Ishikawa (cell line): Measurements from ENCODE around the gene RAB37.

Experiments
- CEBPB ChIP-seq: IDR thresholded peaks from 2 replicates; pipeline ENCODE4 v1.6.1; 2012
- CREB1 ChIP-seq: IDR thresholded peaks from 2 replicates; pipeline ENCODE4 v1.6.1; 2012; ENCODE audit warnings: low read depth
- EGR1 ChIP-seq: IDR thresholded peaks from 2 replicates; pipeline ENCODE4 v1.6.1; 2012
- EP300 ChIP-seq: IDR thresholded peaks from 2 replicates; pipeline ENCODE4 v1.6.1; 2012; ENCODE audit warnings: borderline replicate concordance
- FOXM1 ChIP-seq: IDR thresholded peaks from 2 replicates; pipeline ENCODE4 v1.6.1; 2012; ENCODE audit warnings: low read depth, borderline replicate concordance
- MAX ChIP-seq: IDR thresholded peaks from 2 replicates; pipeline ENCODE4 v1.6.1; 2012
- NFIC ChIP-seq: IDR thresholded peaks from 2 replicates; pipeline ENCODE4 v1.6.1; 2012
- RAD21 ChIP-seq: IDR thresholded peaks from 2 replicates; pipeline ENCODE4 v1.6.1; 2012; ENCODE audit warnings: low read depth
- REST ChIP-seq: IDR thresholded peaks from 2 replicates; pipeline ENCODE4 v1.6.1; 2012; ENCODE audit warnings: low read depth, mild to moderate bottlenecking
- TAF1 ChIP-seq: IDR thresholded peaks from 2 replicates; pipeline ENCODE4 v1.6.1; 2012; ENCODE audit warnings: low read depth, mild to moderate bottlenecking
- TCF12 ChIP-seq: IDR thresholded peaks from 2 replicates; pipeline ENCODE4 v1.6.1; 2012; ENCODE audit warnings: low read depth
- TEAD4 ChIP-seq: IDR thresholded peaks from 2 replicates; pipeline ENCODE4 v1.6.1; 2012
- USF1 ChIP-seq: IDR thresholded peaks from 2 replicates; pipeline ENCODE4 v1.6.1; 2012
- YY1 ChIP-seq: IDR thresholded peaks from 2 replicates; pipeline ENCODE4 v1.6.1; 2012; ENCODE audit warnings: low read depth
- ZBTB7A ChIP-seq: IDR thresholded peaks from 2 replicates; pipeline ENCODE4 v1.6.1; 2012; ENCODE audit warnings: low read depth

RAB37 gene

GRCh38 chr17:74738051-74738996 is 1.3 kb downstream of the RAB37 start:
- TF ChIP-seq CREB1 (no peak), TCF12 (no peak), REST (no peak), MAX (no peak), EGR1 (no peak), TEAD4 (no peak), FOXM1 (no peak), CEBPB (no peak), NFIC (no peak), YY1 (no peak), EP300 (no peak)

GRCh38 chr17:74739227-74739831 is 2.3 kb downstream of the RAB37 start:
- TF ChIP-seq NFIC: no peak
- TF ChIP-seq FOXM1: no peak

- no peak for TF ChIP-seq YY1
- no peak for TF ChIP-seq ZBTB7A
- TF ChIP-seq MAX: no peak
- TF ChIP-seq EGR1: no peak
- no peak for TF ChIP-seq USF1
Measured at GRCh38 chr17:74740173-74740572, 3.1 kb downstream of the RAB37 start.

GRCh38 chr17:74740641-74741387 is 3.8 kb downstream of the RAB37 start:
- TF ChIP-seq USF1 (no peak), MAX (no peak), NFIC (peak; percentile 8; the same call in 1 of the 2 replicates), TEAD4 (no peak), EGR1 (no peak)

- TF ChIP-seq TCF12: no peak
- TF ChIP-seq CEBPB: no peak
- TF ChIP-seq EGR1: no peak
- no peak for TF ChIP-seq CREB1
- TF ChIP-seq FOXM1: no peak
- TF ChIP-seq TAF1: no peak
- no peak for TF ChIP-seq RAD21
- TF ChIP-seq MAX: no peak
- TF ChIP-seq NFIC: no peak
- no peak for TF ChIP-seq ZBTB7A
- TF ChIP-seq USF1: no peak
- no peak for TF ChIP-seq TEAD4
- TF ChIP-seq REST: no peak
- no peak for TF ChIP-seq EP300
Measured at GRCh38 chr17:74742153-74742515, 5.1 kb downstream of the RAB37 start.
